GM23338 (cell line): ENCODE measurements around the gene RSAD1.

ENCODE experiments used
- CREB1 ChIP-seq: fragments of 250-450 bp; sonication (Bioruptor Pico); IDR thresholded peaks from 2 replicates; pipeline ENCODE4 v1.5.0; 2020; ENCODE audit warnings: low read depth, mild to moderate bottlenecking, moderate library complexity
- EZH2 ChIP-seq: fragments of 200-600 bp; sonication (generic); IDR thresholded peaks from one replicate; pipeline ENCODE4 v1.8.0; 2017; ENCODE audit warnings: antibody characterized with exemption, mild to moderate bottlenecking, low read depth; ENCODE audit not compliant: unreplicated experiment
- EZH2phosphoT487 ChIP-seq: fragments of 200-600 bp; sonication (generic); IDR thresholded peaks from one replicate; pipeline ENCODE4 v1.8.1; 2018; ENCODE audit warnings: antibody characterized with exemption; ENCODE audit not compliant: unreplicated experiment
- JUNB ChIP-seq: IDR thresholded peaks from one replicate; pipeline ENCODE4 v1.6.1; 2016; ENCODE audit warnings: antibody characterized with exemption; ENCODE audit not compliant: unreplicated experiment
- POLR2AphosphoS5 ChIP-seq: IDR thresholded peaks from 2 replicates; pipeline ENCODE4 v1.6.1; 2016; ENCODE audit warnings: antibody characterized with exemption, low read depth
- STAT1 ChIP-seq: IDR thresholded peaks from one replicate; pipeline ENCODE4 v1.6.1; 2016; ENCODE audit warnings: antibody characterized with exemption; ENCODE audit not compliant: unreplicated experiment
- ZNF331 ChIP-seq: fragments of 250-450 bp; sonication (Bioruptor Pico); IDR thresholded peaks from 2 replicates; pipeline ENCODE4 v1.5.0; 2020; ENCODE audit warnings: low read depth, mild to moderate bottlenecking, moderate library complexity
- TF ChIP-seq, protein P1 (sequence below), 2 experiments: fragments of 200-600 bp in 1 of 2; sonication (generic) in 1 of 2; conservative IDR thresholded peaks; 2 replicates each; pipeline versions ENCODE4 v1.5.1 to v1.6.1; 2016 to 2017; ENCODE audit warnings: antibody characterized with exemption in 2 of 2, low read depth in 2 of 2, mild to moderate bottlenecking in 2 of 2, moderate library complexity in 1 of 2
- TF ChIP-seq, protein P2 (sequence below): IDR thresholded peaks from one replicate; pipeline ENCODE4 v1.6.1; 2018; ENCODE audit warnings: antibody characterized with exemption; ENCODE audit not compliant: unreplicated experiment
- TF ChIP-seq, protein P3 (sequence below): fragments of 250-450 bp; sonication (Bioruptor Pico); IDR thresholded peaks from 2 replicates; pipeline ENCODE4 v1.5.0; 2020; ENCODE audit warnings: mild to moderate bottlenecking, moderate library complexity

DNA sequence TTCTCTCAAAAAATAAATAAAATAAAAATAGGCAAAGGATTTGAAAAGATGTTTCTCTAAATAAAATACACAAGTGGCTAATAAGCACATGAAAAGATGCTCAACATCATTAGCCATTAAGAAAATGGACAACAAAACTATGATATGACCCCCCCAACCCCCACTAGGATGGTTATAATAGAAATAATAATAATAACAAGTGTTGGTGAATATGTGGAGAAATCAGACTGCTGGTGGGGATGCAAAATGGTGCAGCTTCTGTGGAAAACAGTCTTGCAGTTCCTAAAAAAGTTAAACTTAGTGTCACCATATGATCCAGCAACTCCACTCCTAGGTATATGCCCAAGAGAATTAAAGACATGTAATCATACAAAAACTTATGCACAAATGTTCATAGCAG lies 20.6 kb downstream of the RSAD1 start:
- TF ChIP-seq, protein P1, sequence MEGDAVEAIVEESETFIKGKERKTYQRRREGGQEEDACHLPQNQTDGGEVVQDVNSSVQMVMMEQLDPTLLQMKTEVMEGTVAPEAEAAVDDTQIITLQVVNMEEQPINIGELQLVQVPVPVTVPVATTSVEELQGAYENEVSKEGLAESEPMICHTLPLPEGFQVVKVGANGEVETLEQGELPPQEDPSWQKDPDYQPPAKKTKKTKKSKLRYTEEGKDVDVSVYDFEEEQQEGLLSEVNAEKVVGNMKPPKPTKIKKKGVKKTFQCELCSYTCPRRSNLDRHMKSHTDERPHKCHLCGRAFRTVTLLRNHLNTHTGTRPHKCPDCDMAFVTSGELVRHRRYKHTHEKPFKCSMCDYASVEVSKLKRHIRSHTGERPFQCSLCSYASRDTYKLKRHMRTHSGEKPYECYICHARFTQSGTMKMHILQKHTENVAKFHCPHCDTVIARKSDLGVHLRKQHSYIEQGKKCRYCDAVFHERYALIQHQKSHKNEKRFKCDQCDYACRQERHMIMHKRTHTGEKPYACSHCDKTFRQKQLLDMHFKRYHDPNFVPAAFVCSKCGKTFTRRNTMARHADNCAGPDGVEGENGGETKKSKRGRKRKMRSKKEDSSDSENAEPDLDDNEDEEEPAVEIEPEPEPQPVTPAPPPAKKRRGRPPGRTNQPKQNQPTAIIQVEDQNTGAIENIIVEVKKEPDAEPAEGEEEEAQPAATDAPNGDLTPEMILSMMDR (conservative IDR thresholded peaks at IDR 0.05; ENCODE audit: low read depth in 2 of 2), result no peak
- TF ChIP-seq EZH2, result no peak
- no peak for TF ChIP-seq POLR2AphosphoS5
- TF ChIP-seq, protein P2, sequence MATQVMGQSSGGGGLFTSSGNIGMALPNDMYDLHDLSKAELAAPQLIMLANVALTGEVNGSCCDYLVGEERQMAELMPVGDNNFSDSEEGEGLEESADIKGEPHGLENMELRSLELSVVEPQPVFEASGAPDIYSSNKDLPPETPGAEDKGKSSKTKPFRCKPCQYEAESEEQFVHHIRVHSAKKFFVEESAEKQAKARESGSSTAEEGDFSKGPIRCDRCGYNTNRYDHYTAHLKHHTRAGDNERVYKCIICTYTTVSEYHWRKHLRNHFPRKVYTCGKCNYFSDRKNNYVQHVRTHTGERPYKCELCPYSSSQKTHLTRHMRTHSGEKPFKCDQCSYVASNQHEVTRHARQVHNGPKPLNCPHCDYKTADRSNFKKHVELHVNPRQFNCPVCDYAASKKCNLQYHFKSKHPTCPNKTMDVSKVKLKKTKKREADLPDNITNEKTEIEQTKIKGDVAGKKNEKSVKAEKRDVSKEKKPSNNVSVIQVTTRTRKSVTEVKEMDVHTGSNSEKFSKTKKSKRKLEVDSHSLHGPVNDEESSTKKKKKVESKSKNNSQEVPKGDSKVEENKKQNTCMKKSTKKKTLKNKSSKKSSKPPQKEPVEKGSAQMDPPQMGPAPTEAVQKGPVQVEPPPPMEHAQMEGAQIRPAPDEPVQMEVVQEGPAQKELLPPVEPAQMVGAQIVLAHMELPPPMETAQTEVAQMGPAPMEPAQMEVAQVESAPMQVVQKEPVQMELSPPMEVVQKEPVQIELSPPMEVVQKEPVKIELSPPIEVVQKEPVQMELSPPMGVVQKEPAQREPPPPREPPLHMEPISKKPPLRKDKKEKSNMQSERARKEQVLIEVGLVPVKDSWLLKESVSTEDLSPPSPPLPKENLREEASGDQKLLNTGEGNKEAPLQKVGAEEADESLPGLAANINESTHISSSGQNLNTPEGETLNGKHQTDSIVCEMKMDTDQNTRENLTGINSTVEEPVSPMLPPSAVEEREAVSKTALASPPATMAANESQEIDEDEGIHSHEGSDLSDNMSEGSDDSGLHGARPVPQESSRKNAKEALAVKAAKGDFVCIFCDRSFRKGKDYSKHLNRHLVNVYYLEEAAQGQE, result no peak
- no peak for TF ChIP-seq EZH2phosphoT487
- TF ChIP-seq ZNF331 (CRISPR knock-in tag), result no peak
- no peak for TF ChIP-seq CREB1 (CRISPR knock-in tag)
- no peak for TF ChIP-seq JUNB
- TF ChIP-seq, protein P3, sequence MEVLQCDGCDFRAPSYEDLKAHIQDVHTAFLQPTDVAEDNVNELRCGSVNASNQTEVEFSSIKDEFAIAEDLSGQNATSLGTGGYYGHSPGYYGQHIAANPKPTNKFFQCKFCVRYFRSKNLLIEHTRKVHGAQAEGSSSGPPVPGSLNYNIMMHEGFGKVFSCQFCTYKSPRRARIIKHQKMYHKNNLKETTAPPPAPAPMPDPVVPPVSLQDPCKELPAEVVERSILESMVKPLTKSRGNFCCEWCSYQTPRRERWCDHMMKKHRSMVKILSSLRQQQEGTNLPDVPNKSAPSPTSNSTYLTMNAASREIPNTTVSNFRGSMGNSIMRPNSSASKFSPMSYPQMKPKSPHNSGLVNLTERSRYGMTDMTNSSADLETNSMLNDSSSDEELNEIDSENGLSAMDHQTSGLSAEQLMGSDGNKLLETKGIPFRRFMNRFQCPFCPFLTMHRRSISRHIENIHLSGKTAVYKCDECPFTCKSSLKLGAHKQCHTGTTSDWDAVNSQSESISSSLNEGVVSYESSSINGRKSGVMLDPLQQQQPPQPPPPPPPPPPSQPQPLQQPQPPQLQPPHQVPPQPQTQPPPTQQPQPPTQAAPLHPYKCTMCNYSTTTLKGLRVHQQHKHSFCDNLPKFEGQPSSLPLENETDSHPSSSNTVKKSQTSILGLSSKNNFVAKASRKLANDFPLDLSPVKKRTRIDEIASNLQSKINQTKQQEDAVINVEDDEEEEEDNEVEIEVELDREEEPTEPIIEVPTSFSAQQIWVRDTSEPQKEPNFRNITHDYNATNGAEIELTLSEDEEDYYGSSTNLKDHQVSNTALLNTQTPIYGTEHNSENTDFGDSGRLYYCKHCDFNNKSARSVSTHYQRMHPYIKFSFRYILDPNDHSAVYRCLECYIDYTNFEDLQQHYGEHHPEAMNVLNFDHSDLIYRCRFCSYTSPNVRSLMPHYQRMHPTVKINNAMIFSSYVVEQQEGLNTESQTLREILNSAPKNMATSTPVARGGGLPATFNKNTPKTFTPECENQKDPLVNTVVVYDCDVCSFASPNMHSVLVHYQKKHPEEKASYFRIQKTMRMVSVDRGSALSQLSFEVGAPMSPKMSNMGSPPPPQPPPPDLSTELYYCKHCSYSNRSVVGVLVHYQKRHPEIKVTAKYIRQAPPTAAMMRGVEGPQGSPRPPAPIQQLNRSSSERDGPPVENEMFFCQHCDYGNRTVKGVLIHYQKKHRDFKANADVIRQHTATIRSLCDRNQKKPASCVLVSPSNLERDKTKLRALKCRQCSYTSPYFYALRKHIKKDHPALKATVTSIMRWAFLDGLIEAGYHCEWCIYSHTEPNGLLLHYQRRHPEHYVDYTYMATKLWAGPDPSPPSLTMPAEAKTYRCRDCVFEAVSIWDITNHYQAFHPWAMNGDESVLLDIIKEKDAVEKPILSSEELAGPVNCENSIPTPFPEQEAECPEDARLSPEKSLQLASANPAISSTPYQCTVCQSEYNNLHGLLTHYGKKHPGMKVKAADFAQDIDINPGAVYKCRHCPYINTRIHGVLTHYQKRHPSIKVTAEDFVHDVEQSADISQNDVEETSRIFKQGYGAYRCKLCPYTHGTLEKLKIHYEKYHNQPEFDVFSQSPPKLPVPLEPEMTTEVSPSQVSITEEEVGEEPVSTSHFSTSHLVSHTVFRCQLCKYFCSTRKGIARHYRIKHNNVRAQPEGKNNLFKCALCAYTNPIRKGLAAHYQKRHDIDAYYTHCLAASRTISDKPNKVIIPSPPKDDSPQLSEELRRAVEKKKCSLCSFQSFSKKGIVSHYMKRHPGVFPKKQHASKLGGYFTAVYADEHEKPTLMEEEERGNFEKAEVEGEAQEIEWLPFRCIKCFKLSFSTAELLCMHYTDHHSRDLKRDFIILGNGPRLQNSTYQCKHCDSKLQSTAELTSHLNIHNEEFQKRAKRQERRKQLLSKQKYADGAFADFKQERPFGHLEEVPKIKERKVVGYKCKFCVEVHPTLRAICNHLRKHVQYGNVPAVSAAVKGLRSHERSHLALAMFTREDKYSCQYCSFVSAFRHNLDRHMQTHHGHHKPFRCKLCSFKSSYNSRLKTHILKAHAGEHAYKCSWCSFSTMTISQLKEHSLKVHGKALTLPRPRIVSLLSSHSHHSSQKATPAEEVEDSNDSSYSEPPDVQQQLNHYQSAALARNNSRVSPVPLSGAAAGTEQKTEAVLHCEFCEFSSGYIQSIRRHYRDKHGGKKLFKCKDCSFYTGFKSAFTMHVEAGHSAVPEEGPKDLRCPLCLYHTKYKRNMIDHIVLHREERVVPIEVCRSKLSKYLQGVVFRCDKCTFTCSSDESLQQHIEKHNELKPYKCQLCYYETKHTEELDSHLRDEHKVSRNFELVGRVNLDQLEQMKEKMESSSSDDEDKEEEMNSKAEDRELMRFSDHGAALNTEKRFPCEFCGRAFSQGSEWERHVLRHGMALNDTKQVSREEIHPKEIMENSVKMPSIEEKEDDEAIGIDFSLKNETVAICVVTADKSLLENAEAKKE, result no peak
- no peak for TF ChIP-seq STAT1
